Hepatocyte (in vitro differentiated cells): ENCODE measurements around the gene TNS3. TPM values are rescaled to one million over a fixed set of nuclear protein-coding genes. Genes with fewer than 3 reads are reported as not detected.

Experiments used
- DNase-seq: peaks from one replicate; pipeline ENCODE4 v3.0.0-alpha.2; 2016; ENCODE audit warnings: low spot score
- H2AFZ ChIP-seq: fragments of 200-600 bp; sonication (generic); 2 replicates; pipeline ENCODE4 v1.6.0; 2016; ENCODE audit warnings: antibody characterized with exemption, mild to moderate bottlenecking
- H3K27ac ChIP-seq: fragments of 200-600 bp; sonication (generic); 2 replicates; pipeline ENCODE4 v1.5.1; 2016; ENCODE audit warnings: mild to moderate bottlenecking
- H3K27me3 ChIP-seq: fragments of 200-600 bp; sonication (generic); 2 replicates; pipeline ENCODE4 v1.6.1; 2016
- H3K36me3 ChIP-seq: fragments of 200-600 bp; sonication (generic); replicated peaks from 2 replicates; pipeline ENCODE4 v1.5.1; 2016; ENCODE audit warnings: low read depth; ENCODE audit not compliant: insufficient read depth
- H3K4me1 ChIP-seq: fragments of 200-600 bp; sonication (generic); 2 replicates; pipeline ENCODE4 v1.5.1; 2016; ENCODE audit warnings: mild to moderate bottlenecking, moderate library complexity; ENCODE audit not compliant: insufficient read depth
- H3K4me2 ChIP-seq: fragments of 200-600 bp; sonication (generic); 2 replicates; pipeline ENCODE4 v1.6.0; 2016
- H3K4me3 ChIP-seq: fragments of 200-600 bp; sonication (generic); 2 replicates; pipeline ENCODE4 v1.5.1; 2016; ENCODE audit warnings: mild to moderate bottlenecking
- H3K79me2 ChIP-seq: fragments of 200-600 bp; sonication (generic); 2 replicates; pipeline ENCODE4 v1.6.0; 2017; ENCODE audit warnings: mild to moderate bottlenecking
- H3K9me2 ChIP-seq: fragments of 200-600 bp; sonication (generic); replicated peaks from 2 replicates; pipeline ENCODE4 v1.6.0; 2017; ENCODE audit warnings: mild to moderate bottlenecking; ENCODE audit not compliant: insufficient read depth
- H3K9me3 ChIP-seq: fragments of 200-600 bp; sonication (generic); 2 replicates; pipeline ENCODE4 v1.5.1; 2016; ENCODE audit warnings: low read depth, mild to moderate bottlenecking
- H4K20me1 ChIP-seq: fragments of 200-600 bp; sonication (generic); 2 replicates; pipeline ENCODE4 v1.6.0; 2016; ENCODE audit warnings: mild to moderate bottlenecking; ENCODE audit not compliant: insufficient read depth, poor library complexity, severe bottlenecking
- CTCF ChIP-seq: fragments of 200-600 bp; sonication (generic); IDR thresholded peaks from 2 replicates; pipeline ENCODE4 v1.5.1; 2016; ENCODE audit warnings: antibody characterized with exemption, mild to moderate bottlenecking; ENCODE audit not compliant: poor library complexity
- EZH2 ChIP-seq: fragments of 200-600 bp; sonication (generic); IDR thresholded peaks from 2 replicates; pipeline ENCODE4 v1.6.1; 2016; ENCODE audit warnings: antibody characterized with exemption, mild to moderate bottlenecking, borderline replicate concordance
- EZH2phosphoT487 ChIP-seq: fragments of 200-600 bp; sonication (generic); IDR thresholded peaks from one replicate; pipeline ENCODE4 v1.6.1; 2018; ENCODE audit warnings: antibody characterized with exemption, mild to moderate bottlenecking, low read depth, moderate library complexity; ENCODE audit not compliant: unreplicated experiment, severe bottlenecking
- WGBS: methylation state at CpG from one replicate; pipeline ENCODE4 v1.1.6; 2016; ENCODE audit warnings: low lambda C conversion rate; ENCODE audit errors: missing lambda C conversion rate; 5-methylcytosine and 5-hydroxymethylcytosine counted together
- polyA plus RNA-seq: library from polyadenylated mRNA; unstranded; fragments of >200 nt; fragmentation: Nextera tagmentation; extraction: Ambion mirVana; gene quantifications from 2 replicates; pipeline ENCODE4 v1.2.1, GENCODE V29; 2016
- total RNA-seq: library from RNA; depleted of rRNA; stranded (reverse); fragments of >200 nt; gene quantifications from 2 replicates; pipeline ENCODE4 v1.2.3, GENCODE V29; 2014

The TNS3 gene
- total and polyA plus RNA-seq, 2 experiments from 2014 or later: 30.0 to 73.3 TPM

- H3K9me2 ChIP-seq: no peaks in the 10 kb centered on the region
- TF ChIP-seq CTCF (no peak), EZH2phosphoT487 (no peak), EZH2 (no peak)
- no peaks in the 10 kb centered on the region for H3K36me3 ChIP-seq
- no peaks in the 10 kb centered on the region for H3K79me2 ChIP-seq
- no peak overlapping the region for H3K4me3 ChIP-seq
- no peak overlapping the region for H3K27ac ChIP-seq
- WGBS: 93% methylated on average over 6 of the region's 6 CpGs
- H3K9me3 ChIP-seq: no peaks in the 10 kb centered on the region
- H4K20me1 ChIP-seq: no peaks in the 10 kb centered on the region
- peaks cover 4% of the 10 kb centered on the region for H3K4me1 ChIP-seq
- DNase-seq: no peak
- no peak overlapping the region for H2AFZ ChIP-seq
- H3K27me3 ChIP-seq: no peaks in the 10 kb centered on the region
- no peak overlapping the region for H3K4me2 ChIP-seq
These were observed 307.7 kb downstream of the TNS3 start for GRCh38 chr7:47273974-47274766.

DNA sequence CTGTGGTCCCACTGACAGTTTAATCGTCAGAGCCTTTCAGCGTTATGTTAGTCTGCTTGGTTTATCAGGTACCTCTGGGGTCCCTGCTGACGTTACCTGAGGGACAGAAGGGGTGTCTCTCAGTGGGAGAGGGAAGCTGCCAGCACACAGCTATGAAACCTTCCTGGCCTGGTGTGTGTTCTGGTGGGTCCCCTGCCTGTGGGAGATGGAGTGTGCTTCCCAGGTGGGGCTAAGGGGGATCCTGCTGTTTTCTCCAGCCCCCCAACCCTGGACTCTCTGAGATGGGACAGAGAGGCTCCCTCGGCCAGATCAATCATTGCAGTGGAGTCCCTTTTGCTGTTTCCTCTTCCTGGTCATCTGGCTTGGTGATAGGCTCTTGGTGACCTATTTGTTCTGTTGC lies 308.8 kb downstream of the TNS3 start:
- H3K36me3 ChIP-seq: no peaks in the 10 kb centered on the region
- H3K27ac ChIP-seq: no peak overlapping the region
- H3K4me3 ChIP-seq: no peak overlapping the region
- H3K4me1 ChIP-seq: peaks cover 7% of the 10 kb centered on the region
- no peak overlapping the region for H3K4me2 ChIP-seq
- no peaks in the 10 kb centered on the region for H3K9me3 ChIP-seq
- H3K79me2 ChIP-seq: no peaks in the 10 kb centered on the region
- H3K9me2 ChIP-seq: no peaks in the 10 kb centered on the region
- TF ChIP-seq EZH2phosphoT487 (no peak), CTCF (no peak), EZH2 (no peak)
- DNase-seq: no peak
- WGBS: over 99% methylated on average over 4 of the region's 4 CpGs
- H3K27me3 ChIP-seq: no peaks in the 10 kb centered on the region
- no peak overlapping the region for H2AFZ ChIP-seq
- no peaks in the 10 kb centered on the region for H4K20me1 ChIP-seq

DNA sequence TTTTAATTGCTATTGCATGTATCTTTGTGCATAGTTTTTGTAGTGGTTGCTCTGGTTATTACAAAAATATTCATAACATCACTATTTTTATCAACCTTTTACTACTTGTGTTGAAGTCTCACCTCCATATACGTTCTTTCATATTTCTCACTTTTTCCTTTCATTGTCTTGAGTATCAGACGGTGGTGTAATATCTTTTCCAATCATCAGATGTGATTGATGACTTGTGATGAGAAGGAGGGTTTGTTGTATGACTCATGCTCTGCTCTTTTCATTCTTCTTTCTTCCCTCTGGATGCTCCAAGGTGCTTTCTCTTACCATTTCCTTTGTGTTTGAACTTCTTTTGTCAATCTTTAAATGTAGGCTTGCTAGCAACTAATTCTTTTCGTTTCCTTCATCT lies 310.2 kb downstream of the TNS3 start:
- Histone ChIP-seq H3K27me3 (no peaks in the 10 kb centered on the region), H2AFZ (no peak overlapping the region), H3K9me2 (no peaks in the 10 kb centered on the region), H3K79me2 (no peaks in the 10 kb centered on the region), H3K36me3 (no peaks in the 10 kb centered on the region), H3K9me3 (no peaks in the 10 kb centered on the region), H3K4me1 (peaks cover 12% of the 10 kb centered on the region), H4K20me1 (no peaks in the 10 kb centered on the region), H3K4me2 (no peak overlapping the region), H3K27ac (no peak overlapping the region), H3K4me3 (no peak overlapping the region)
- 88% methylated on average over 3 of the region's 3 CpGs for WGBS
- DNase-seq: no peak
- no peak for TF ChIP-seq EZH2phosphoT487

- peak overlapping the region; percentile 62 for H3K27ac ChIP-seq
- no peak for DNase-seq
These were observed 312.8 kb downstream of the TNS3 start for GRCh38 chr7:47268851-47269836.

More at GRCh38 chr7:47268851-47269836, 312.8 kb downstream of the TNS3 start:
- no peak for TF ChIP-seq EZH2phosphoT487
- no peak for TF ChIP-seq CTCF
- TF ChIP-seq EZH2: no peak
- no peak overlapping the region for H3K4me3 ChIP-seq
- no peaks in the 10 kb centered on the region for H4K20me1 ChIP-seq
- no peaks in the 10 kb centered on the region for H3K9me3 ChIP-seq
- H2AFZ ChIP-seq: no peak overlapping the region
- H3K4me2 ChIP-seq: no peak overlapping the region
- 87% methylated on average over 7 of the region's 7 CpGs for WGBS
- no peaks in the 10 kb centered on the region for H3K27me3 ChIP-seq
- H3K36me3 ChIP-seq: no peaks in the 10 kb centered on the region
- peaks cover 16% of the 10 kb centered on the region for H3K4me1 ChIP-seq
- H3K79me2 ChIP-seq: no peaks in the 10 kb centered on the region
- no peaks in the 10 kb centered on the region for H3K9me2 ChIP-seq
